H1 (cell line): Measurements from ENCODE around the gene PRR5L. TPM values are rescaled to one million over a fixed set of nuclear protein-coding genes. Genes with fewer than 3 reads are reported as not detected.

Experiments
- CTCF ChIA-PET: fragments of 300-600 bp; sonication (Branson Sonifier 250); formaldehyde crosslinking; loops from one replicate; lab custom pipeline; 2021; ENCODE audit not compliant: partially characterized antibody; lab: Charles Lee
- POLR2A ChIA-PET: fragments of 300-600 bp; sonication (Branson Sonifier 250); formaldehyde crosslinking; loops from one replicate; lab custom pipeline; 2021; ENCODE audit warnings: inconsistent platforms; ENCODE audit not compliant: partially characterized antibody; lab: Charles Lee
- DNase-seq, 2 experiments: peaks; one replicate each; pipeline versions ENCODE4 v3.0.0 to v3.0.0-alpha.2; 2010 to 2022; ENCODE audit warnings: low spot score in 2 of 2, low read depth in 1 of 2, mixed read lengths in 1 of 2
- FAIRE-seq: peaks from 2 replicates; lab custom pipeline; 2011; peaks lifted over from hg19 to GRCh38; lab: Jason Lieb, UNC
- H2AFZ ChIP-seq: 2 replicates; pipeline ENCODE4 v1.8.1; 2012; ENCODE audit warnings: low read length, inconsistent platforms
- H2AK5ac ChIP-seq: 2 replicates; pipeline ENCODE4 v1.6.1; 2013; ENCODE audit warnings: low read depth, low read length
- H2BK120ac ChIP-seq: replicated peaks from 2 replicates; pipeline ENCODE3; 2013; ENCODE audit warnings: low read depth, low read length, inconsistent platforms
- H2BK12ac ChIP-seq: 2 replicates; pipeline ENCODE4 v1.6.1; 2013; ENCODE audit warnings: low read depth, low read length
- H2BK15ac ChIP-seq: 2 replicates; pipeline ENCODE4 v1.6.1; 2013; ENCODE audit warnings: low read length
- H2BK20ac ChIP-seq: 2 replicates; pipeline ENCODE4 v1.6.1; 2013; ENCODE audit warnings: low read length
- H2BK5ac ChIP-seq: 2 replicates; pipeline ENCODE4 v1.6.1; 2013; ENCODE audit warnings: low read depth, low read length
- H3K14ac ChIP-seq: 2 replicates; pipeline ENCODE4 v1.6.1; 2013; ENCODE audit warnings: inconsistent platforms; ENCODE audit not compliant: insufficient read length
- H3K18ac ChIP-seq: 2 replicates; pipeline ENCODE4 v1.6.1; 2013; ENCODE audit warnings: low read length; ENCODE audit errors: extremely low read depth
- H3K23ac ChIP-seq: 2 replicates; pipeline ENCODE4 v1.6.1; 2013; ENCODE audit warnings: inconsistent platforms; ENCODE audit not compliant: insufficient read length
- H3K23me2 ChIP-seq: 2 replicates; pipeline ENCODE4 v1.6.1; 2013; ENCODE audit warnings: low read depth, low read length
- H3K27ac ChIP-seq: 2 replicates; pipeline ENCODE4 v1.6.1; 2011; ENCODE audit warnings: low read depth, low read length, inconsistent platforms
- H3K27me3 ChIP-seq, 4 experiments: replicated peaks in 1 of 4; 1 replicate in 1 of 4; 2 replicates in 3 of 4; pipeline versions ENCODE4 v1.6.1 to v1.8.1; 2011 to 2013; ENCODE audit warnings: low read length in 3 of 4, mild to moderate bottlenecking in 3 of 4, inconsistent platforms in 2 of 4, mixed read lengths in 2 of 4, moderate library complexity in 1 of 4; ENCODE audit not compliant: control insufficient read depth in 3 of 4, insufficient read depth in 3 of 4; ENCODE audit errors: extremely low read depth in 1 of 4
- H3K36me3 ChIP-seq, 4 experiments: 2 replicates each; pipeline versions ENCODE4 v1.6.1 to v1.8.1; 2011 to 2013; ENCODE audit warnings: mild to moderate bottlenecking in 4 of 4, low read length in 3 of 4, moderate library complexity in 2 of 4, control low read depth in 1 of 4, inconsistent platforms in 1 of 4; ENCODE audit not compliant: insufficient read depth in 4 of 4, control insufficient read depth in 2 of 4
- H3K4ac ChIP-seq: replicated peaks from 2 replicates; pipeline ENCODE3; 2013; ENCODE audit warnings: low read length, low read depth, mixed read lengths, inconsistent platforms; ENCODE audit not compliant: insufficient read length
- H3K4me1 ChIP-seq, 4 experiments: replicated peaks in 1 of 4; 1 replicate in 1 of 4; 2 replicates in 3 of 4; pipeline versions ENCODE4 v1.6.1 to v1.8.1; 2011 to 2013; ENCODE audit warnings: low read length in 3 of 4, inconsistent platforms in 2 of 4, mixed read lengths in 1 of 4; ENCODE audit not compliant: insufficient read depth in 4 of 4, control insufficient read depth in 3 of 4
- H3K4me2 ChIP-seq, 2 experiments: 2 replicates each; pipeline versions ENCODE4 v1.6.1 to v1.8.1; 2011 to 2013; ENCODE audit warnings: low read depth in 2 of 2, low read length in 2 of 2, control low read depth in 1 of 2, inconsistent platforms in 1 of 2, mild to moderate bottlenecking in 1 of 2; ENCODE audit not compliant: insufficient read depth in 1 of 2
- H3K4me3 ChIP-seq, 4 experiments: fragments of 200-600, 300-600 bp in 1 of 4; sonication (generic), shearing (Covaris generic), sonication (Bioruptor Twin) in 1 of 4; 2 replicates each; pipeline versions ENCODE4 v1.5.1 to v1.8.1; 2011 to 2016; ENCODE audit warnings: low read length in 4 of 4, low read depth in 3 of 4, control low read depth in 2 of 4, inconsistent platforms in 2 of 4, mild to moderate bottlenecking in 2 of 4, mixed read lengths in 1 of 4, moderate library complexity in 1 of 4; ENCODE audit not compliant: insufficient read depth in 2 of 4; ENCODE audit errors: extremely low read depth in 1 of 4
- H3K56ac ChIP-seq: replicated peaks from 2 replicates; pipeline ENCODE3; 2013; ENCODE audit warnings: low read depth, mild to moderate bottlenecking, mixed read lengths, low read length, inconsistent platforms; ENCODE audit not compliant: insufficient read length
- H3K79me1 ChIP-seq: 2 replicates; pipeline ENCODE4 v1.6.1; 2013; ENCODE audit warnings: low read depth, low read length, control low read depth
- H3K79me2 ChIP-seq, 2 experiments: 2 replicates each; pipeline versions ENCODE4 v1.6.1 to v1.8.1; 2012 to 2013; ENCODE audit warnings: low read length in 2 of 2, mild to moderate bottlenecking in 2 of 2, inconsistent platforms in 1 of 2; ENCODE audit not compliant: insufficient read depth in 2 of 2, control insufficient read depth in 1 of 2
- H3K9ac ChIP-seq, 4 experiments: replicated peaks in 1 of 4; 1 replicate in 1 of 4; 2 replicates in 3 of 4; pipeline versions ENCODE4 v1.6.1 to v1.8.1; 2011 to 2013; ENCODE audit warnings: low read depth in 3 of 4, low read length in 3 of 4, control low read depth in 2 of 4, mild to moderate bottlenecking in 2 of 4, moderate library complexity in 2 of 4, inconsistent platforms in 1 of 4; ENCODE audit errors: extremely low read depth in 1 of 4
- H3K9me3 ChIP-seq, 2 experiments: 2 replicates each; pipeline versions ENCODE4 v1.6.1 to v1.8.1; 2012 to 2013; ENCODE audit warnings: mild to moderate bottlenecking in 2 of 2, moderate library complexity in 2 of 2, control low read depth in 1 of 2, inconsistent platforms in 1 of 2, low read depth in 1 of 2, low read length in 1 of 2, mixed read lengths in 1 of 2; ENCODE audit not compliant: insufficient read depth in 2 of 2
- H4K20me1 ChIP-seq, 2 experiments: replicated peaks in 1 of 2; 2 replicates each; pipeline versions ENCODE3 to v1.8.1; 2011 to 2013; ENCODE audit warnings: inconsistent platforms in 2 of 2, low read length in 2 of 2, mild to moderate bottlenecking in 1 of 2; ENCODE audit not compliant: insufficient read depth in 2 of 2, control insufficient read depth in 1 of 2
- H4K5ac ChIP-seq: 2 replicates; pipeline ENCODE4 v1.6.1; 2013; ENCODE audit warnings: low read length, low read depth, mixed read lengths, inconsistent platforms; ENCODE audit not compliant: insufficient read length
- H4K8ac ChIP-seq: 2 replicates; pipeline ENCODE4 v1.8.0; 2013; ENCODE audit warnings: mild to moderate bottlenecking, moderate library complexity, low read length, inconsistent platforms; ENCODE audit not compliant: insufficient read depth; ENCODE audit errors: extremely low read depth
- H4K91ac ChIP-seq: replicated peaks from 2 replicates; pipeline ENCODE3; 2013; ENCODE audit warnings: low read length, mixed read lengths, inconsistent platforms; ENCODE audit not compliant: insufficient read length
- CBX8 ChIP-seq: fragments of 300-800, 300-1000 bp; sonication (generic); IDR thresholded peaks from 2 replicates; pipeline ENCODE4 v1.7.1; 2016; ENCODE audit warnings: low read depth, low read length, borderline replicate concordance
- CHD2 ChIP-seq: IDR thresholded peaks from 2 replicates; pipeline ENCODE4 v1.6.1; 2012; ENCODE audit warnings: low read length, improper control_type of control experiment
- CTBP2 ChIP-seq: IDR thresholded peaks from 2 replicates; pipeline ENCODE4 v1.7.0; 2011; ENCODE audit warnings: borderline replicate concordance, mild to moderate bottlenecking, moderate library complexity, mixed read lengths, low read length; ENCODE audit not compliant: insufficient read depth, insufficient read length
- EZH2 ChIP-seq: fragments of 200-600 bp; sonication (generic); IDR thresholded peaks from 2 replicates; pipeline ENCODE4 v1.7.1; 2012; ENCODE audit warnings: low read depth, mild to moderate bottlenecking, moderate library complexity, low read length, inconsistent platforms; ENCODE audit not compliant: severe bottlenecking
- HDAC2 ChIP-seq, 2 experiments: fragments of 300-600 bp in 1 of 2; sonication (generic) in 1 of 2; IDR thresholded peaks; 2 replicates each; pipeline ENCODE4 v1.6.1; 2011 to 2012; ENCODE audit warnings: low read depth in 2 of 2, low read length in 2 of 2, mild to moderate bottlenecking in 2 of 2, moderate library complexity in 2 of 2, borderline replicate concordance in 1 of 2, inconsistent platforms in 1 of 2
- KDM1A ChIP-seq: fragments of 200-600, 300-600 bp; sonication (generic); IDR thresholded peaks from 2 replicates; pipeline ENCODE4 v1.7.1; 2016; ENCODE audit warnings: mild to moderate bottlenecking, low read length, borderline replicate concordance
- SRF ChIP-seq: IDR thresholded peaks from 2 replicates; pipeline ENCODE4 v1.6.1; 2011; ENCODE audit warnings: mild to moderate bottlenecking, low read depth, low read length, moderate library complexity
- WGBS, 2 experiments: shearing (Covaris generic) in 1 of 2; methylation state at CpG; one replicate each; pipeline versions ENCODE4 v1.1.6 to v1.1.7; 2013 to 2015; ENCODE audit warnings: low lambda C conversion rate in 2 of 2, mixed read lengths in 2 of 2, inconsistent platforms in 1 of 2, low coverage in 1 of 2, missing lambda C conversion rate in 1 of 2; ENCODE audit not compliant: insufficient replicate concordance in 2 of 2, insufficient coverage in 1 of 2, insufficient read length in 1 of 2; ENCODE audit errors: extremely low coverage in 1 of 2, missing lambda C conversion rate in 1 of 2; 5-methylcytosine and 5-hydroxymethylcytosine counted together
- polyA plus RNA-seq, 7 experiments: library from polyadenylated mRNA; depleted of rRNA in 3 of 7; stranded (reverse) in 5 of 7; unstranded in 2 of 7; fragments of >200 nt in 5 of 7; fragments of 200-250 nt in 2 of 7; gene quantifications; 1 replicate in 5 of 7; 2 replicates in 1 of 7; 4 replicates in 1 of 7; pipeline versions ENCODE4 v1.2.1 to v1.2.3, GENCODE V29; 2011 to 2013; ENCODE audit warnings: missing spikeins in 2 of 7, mixed read lengths in 2 of 7
- total RNA-seq: library from RNA; stranded (reverse); fragmentation: NEBNext Ultra II Directional; extraction: Animal tissue kit (Norgen Biotek cat#: 25700); gene quantifications from 2 replicates; pipeline ENCODE4 v1.2.1, GENCODE V29; 2021
- TF ChIP-seq, protein P1 (sequence below), 3 experiments: IDR thresholded peaks; 1 replicate in 2 of 3; 2 replicates in 1 of 3; pipeline versions ENCODE4 v1.5.1 to v1.6.1; 2011; ENCODE audit warnings: low read length in 3 of 3, mild to moderate bottlenecking in 3 of 3, inconsistent platforms in 2 of 3, low read depth in 1 of 3, moderate library complexity in 1 of 3; ENCODE audit not compliant: insufficient read depth in 1 of 3; ENCODE audit errors: control extremely low read depth in 1 of 3

PRR5L gene
- total and polyA plus RNA-seq, 2 of the 8 experiments (the other 6 are each of a cell fraction or from before 2014, with no cell fraction given) = 6.6 to 10.1 TPM

DNA sequence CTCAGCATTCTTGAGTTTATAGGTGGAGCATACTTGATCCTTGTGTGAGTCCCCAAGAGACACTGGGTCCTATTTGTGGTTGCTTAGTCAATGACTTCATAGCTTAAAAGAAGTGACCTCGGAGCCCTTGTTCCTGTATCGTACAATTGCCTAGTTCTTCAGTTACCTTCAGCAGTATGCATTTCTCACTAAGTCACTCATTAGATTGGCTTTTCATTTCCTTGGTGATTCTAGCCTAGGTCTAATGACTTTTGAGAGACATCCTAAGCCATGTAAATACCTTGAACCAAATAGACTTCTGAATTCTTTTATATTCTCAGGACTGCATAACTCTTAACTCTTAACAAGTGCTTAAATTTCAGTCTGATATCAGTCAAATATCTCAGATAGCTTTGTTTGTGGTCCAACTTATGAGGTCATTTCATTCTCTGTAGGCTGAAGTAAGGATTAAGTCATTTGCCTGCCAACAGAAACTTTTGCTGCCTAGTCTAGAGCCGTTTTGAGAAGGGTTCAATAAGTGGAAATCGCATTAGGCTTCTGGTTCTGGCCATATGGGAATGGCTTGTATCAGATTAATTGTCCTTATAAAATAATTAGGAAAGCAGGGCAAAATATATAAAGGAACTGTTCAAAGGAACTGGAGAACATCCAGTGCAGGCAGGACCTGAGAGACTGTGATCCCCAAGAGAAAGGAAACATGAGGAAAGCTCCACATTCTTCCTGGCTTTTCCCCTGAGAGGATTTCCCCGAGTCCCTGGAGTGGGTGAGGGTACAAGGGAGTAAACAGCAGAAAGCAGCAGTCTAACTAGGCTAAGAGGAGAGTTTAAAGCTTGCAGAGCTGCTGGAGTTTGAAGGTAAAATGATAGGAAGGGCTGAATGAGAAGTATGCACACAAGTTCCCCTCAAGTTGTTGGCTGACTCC is 174.1 kb downstream of the PRR5L start:
- Histone ChIP-seq H3K14ac (no peak overlapping the region), H3K9me3 (no peaks in the 10 kb centered on the region), H4K8ac (no peak overlapping the region), H3K4ac (no peak overlapping the region), H3K79me2 (no peaks in the 10 kb centered on the region), H2AK5ac (no peak overlapping the region), H3K4me2 (no peak overlapping the region), H2BK120ac (no peak overlapping the region), H3K27ac (no peak overlapping the region), H3K56ac (no peak overlapping the region), H4K5ac (no peak overlapping the region), H3K4me3 (no peak overlapping the region), H3K23ac (no peak overlapping the region), H3K18ac (no peak overlapping the region), H2BK20ac (no peak overlapping the region), H2AFZ (no peak overlapping the region), H3K4me1 (peaks cover 0 to 4% (median under 1%) of the 10 kb centered on the region in 4 experiments; a peak in 1 of 7 replicates), H2BK5ac (no peak overlapping the region), H3K27me3 (no peaks in the 10 kb centered on the region), H4K91ac (no peak overlapping the region), H3K9ac (no peak overlapping the region; a peak in 1 of 7 replicates), H3K36me3 (0 out of 8 replicates have a peak, but pooled peaks cover 0 to 2% (median 0%) of the 10 kb centered on the region in 4 experiments), H4K20me1 (no peaks in the 10 kb centered on the region), H3K23me2 (no peaks in the 10 kb centered on the region), H2BK12ac (no peak overlapping the region), H2BK15ac (no peak overlapping the region), H3K79me1 (no peaks in the 10 kb centered on the region)
- POLR2A ChIA-PET = no interaction called here
- WGBS, 2 experiments = 89% methylated on average over 5 of the region's 5 CpGs; no CpG with 5 or more reads in 1 of the 2 experiments
- no peak for FAIRE-seq
- CTCF ChIA-PET = interaction anchor here (0.8 to 8.8 kb wide), 12 partner anchors 8 to 190 kb away, joined by 3 to 92 read pairs (median 9); partner anchors contain the start of genes COMMD9 and PRR5L
- DNase-seq = no peak
- TF ChIP-seq SRF = no peak
- TF ChIP-seq, protein P1, sequence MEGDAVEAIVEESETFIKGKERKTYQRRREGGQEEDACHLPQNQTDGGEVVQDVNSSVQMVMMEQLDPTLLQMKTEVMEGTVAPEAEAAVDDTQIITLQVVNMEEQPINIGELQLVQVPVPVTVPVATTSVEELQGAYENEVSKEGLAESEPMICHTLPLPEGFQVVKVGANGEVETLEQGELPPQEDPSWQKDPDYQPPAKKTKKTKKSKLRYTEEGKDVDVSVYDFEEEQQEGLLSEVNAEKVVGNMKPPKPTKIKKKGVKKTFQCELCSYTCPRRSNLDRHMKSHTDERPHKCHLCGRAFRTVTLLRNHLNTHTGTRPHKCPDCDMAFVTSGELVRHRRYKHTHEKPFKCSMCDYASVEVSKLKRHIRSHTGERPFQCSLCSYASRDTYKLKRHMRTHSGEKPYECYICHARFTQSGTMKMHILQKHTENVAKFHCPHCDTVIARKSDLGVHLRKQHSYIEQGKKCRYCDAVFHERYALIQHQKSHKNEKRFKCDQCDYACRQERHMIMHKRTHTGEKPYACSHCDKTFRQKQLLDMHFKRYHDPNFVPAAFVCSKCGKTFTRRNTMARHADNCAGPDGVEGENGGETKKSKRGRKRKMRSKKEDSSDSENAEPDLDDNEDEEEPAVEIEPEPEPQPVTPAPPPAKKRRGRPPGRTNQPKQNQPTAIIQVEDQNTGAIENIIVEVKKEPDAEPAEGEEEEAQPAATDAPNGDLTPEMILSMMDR (IDR thresholded peaks at IDR 0.05; ENCODE audit: control extremely low read depth in 1 of 3, insufficient read depth in 1 of 3, low read depth in 1 of 3, low read length in 3 of 3) = no peak
- TF ChIP-seq CBX8 = no peak
- TF ChIP-seq HDAC2 (IDR thresholded peaks at IDR 0.05; ENCODE audit: borderline replicate concordance in 1 of 2, low read depth in 2 of 2, low read length in 2 of 2) = no peak
- no peak for TF ChIP-seq CTBP2
- no peak for TF ChIP-seq EZH2
- TF ChIP-seq CHD2 = no peak
- no peak for TF ChIP-seq KDM1A
